Endothelial cell of umbilical vein (primary cell): ENCODE measurements around the gene CUEDC1. TPM values are rescaled to one million over a fixed set of nuclear protein-coding genes. Genes with fewer than 3 reads are reported as not detected.
"Not testable (repeated sequence)": the region's sequence is repeated elsewhere in the genome, so short reads cannot be mapped to it uniquely, and the experiment has no call there.

Experiments used
- BruUV-seq: library from RNA; stranded (reverse); fragments of 400-500 nt; replicated peaks from 2 replicates; lab custom pipeline; 2021; lab: Mats Ljungman, UMichigan
- CTCF ChIA-PET: fragments of 300-600, 350-600 bp; sonication (Branson Sonifier 250); formaldehyde crosslinking; loops from one replicate; lab custom pipeline; 2021; ENCODE audit warnings: antibody characterized with exemption, inconsistent platforms; lab: Charles Lee
- POLR2A ChIA-PET: fragments of 300-600, 350-600 bp; sonication (Branson Sonifier 250); formaldehyde crosslinking; loops from one replicate; lab custom pipeline; 2021; ENCODE audit warnings: antibody characterized with exemption, inconsistent platforms; lab: Charles Lee
- DNase-seq: peaks from one replicate; pipeline ENCODE4 v3.0.0-alpha.2; 2011; ENCODE audit warnings: low read depth, low spot score
- FAIRE-seq: peaks from 2 replicates; lab custom pipeline; 2011; peaks lifted over from hg19 to GRCh38; lab: Jason Lieb, UNC
- H2AFZ ChIP-seq: 2 replicates; pipeline ENCODE4 v1.6.0; 2012; ENCODE audit warnings: low read depth, low read length, control low read depth, inconsistent platforms
- H3K27ac ChIP-seq: 2 replicates; pipeline ENCODE4 v1.5.1; 2011; ENCODE audit warnings: low read depth, mild to moderate bottlenecking, control low read depth, low read length, moderate library complexity; ENCODE audit not compliant: insufficient read depth
- H3K27me3 ChIP-seq, 2 experiments: 2 replicates each; pipeline versions ENCODE4 v1.6.0 to v1.6.1; 2011; ENCODE audit warnings: low read length in 2 of 2, mixed read lengths in 1 of 2; ENCODE audit not compliant: control insufficient read depth in 2 of 2, insufficient read depth in 2 of 2
- H3K36me3 ChIP-seq, 2 experiments: 2 replicates in 1 of 2; 3 replicates in 1 of 2; pipeline ENCODE4 v1.5.1; 2011; ENCODE audit warnings: low read length in 2 of 2, mild to moderate bottlenecking in 1 of 2, moderate library complexity in 1 of 2; ENCODE audit not compliant: control insufficient read depth in 2 of 2, insufficient read depth in 2 of 2; ENCODE audit errors: extremely low read depth in 1 of 2
- H3K4me1 ChIP-seq: 3 replicates; pipeline ENCODE4 v1.5.1; 2011; ENCODE audit warnings: mild to moderate bottlenecking, low read length; ENCODE audit not compliant: control insufficient read depth, insufficient read depth; ENCODE audit errors: extremely low read depth
- H3K4me2 ChIP-seq: 2 replicates; pipeline ENCODE4 v1.6.1; 2011; ENCODE audit warnings: low read length, control low read depth, mixed read lengths; ENCODE audit not compliant: insufficient read depth
- H3K4me3 ChIP-seq, 3 experiments: fragments of 200-600 bp in 1 of 3; sonication (generic), shearing (Covaris generic) in 1 of 3; replicated peaks in 1 of 3; 2 replicates each; pipeline ENCODE4 v1.5.1; 2011 to 2016; ENCODE audit warnings: control low read depth in 3 of 3, low read length in 3 of 3, mild to moderate bottlenecking in 2 of 3, inconsistent platforms in 1 of 3, low read depth in 1 of 3, moderate library complexity in 1 of 3; ENCODE audit not compliant: insufficient read depth in 1 of 3
- H3K79me2 ChIP-seq: 2 replicates; pipeline ENCODE4 v1.6.0; 2012; ENCODE audit warnings: low read length, inconsistent platforms; ENCODE audit not compliant: control insufficient read depth, insufficient read depth
- H3K9ac ChIP-seq: replicated peaks from 2 replicates; pipeline ENCODE3; 2011; ENCODE audit warnings: low read length, control low read depth; ENCODE audit not compliant: insufficient read depth; ENCODE audit errors: extremely low read depth
- H3K9me1 ChIP-seq: replicated peaks from 3 replicates; pipeline ENCODE4 v1.6.0; 2011; ENCODE audit warnings: mild to moderate bottlenecking, low read length; ENCODE audit not compliant: control insufficient read depth, insufficient read depth; ENCODE audit errors: extremely low read depth
- H3K9me3 ChIP-seq: replicated peaks from 2 replicates; pipeline ENCODE4 v1.5.1; 2012; ENCODE audit warnings: low read length, inconsistent platforms; ENCODE audit not compliant: control insufficient read depth, insufficient read depth
- H4K20me1 ChIP-seq: replicated peaks from 2 replicates; pipeline ENCODE3; 2011; ENCODE audit warnings: mild to moderate bottlenecking, low read length; ENCODE audit not compliant: control insufficient read depth, insufficient read depth; ENCODE audit errors: extremely low read depth
- CTCF ChIP-seq, 2 donors: IDR thresholded peaks; 1 replicate in 1 of 2; 2 replicates in 1 of 2; pipeline ENCODE4 v1.5.1; 2011; ENCODE audit warnings: low read length in 2 of 2, mild to moderate bottlenecking in 2 of 2, moderate library complexity in 2 of 2, control low read depth in 1 of 2, inconsistent platforms in 1 of 2, low read depth in 1 of 2; ENCODE audit not compliant: insufficient read depth in 1 of 2; ENCODE audit errors: extremely low read depth in 1 of 2
- EZH2 ChIP-seq: IDR thresholded peaks from 2 replicates; pipeline ENCODE4 v1.6.1; 2012; ENCODE audit warnings: borderline replicate concordance, low read depth, mild to moderate bottlenecking, moderate library complexity, low read length, inconsistent platforms; ENCODE audit not compliant: severe bottlenecking
- FOS ChIP-seq: IDR thresholded peaks from 2 replicates; pipeline ENCODE4 v1.6.1; 2011; ENCODE audit warnings: mild to moderate bottlenecking, low read length, moderate library complexity, borderline replicate concordance; ENCODE audit not compliant: insufficient read depth
- GATA2 ChIP-seq: IDR thresholded peaks from 2 replicates; pipeline ENCODE4 v1.7.0; 2011; ENCODE audit warnings: low read depth, mild to moderate bottlenecking, moderate library complexity, mixed read lengths, low read length; ENCODE audit not compliant: insufficient read length, insufficient read depth
- JUN ChIP-seq: IDR thresholded peaks from 2 replicates; pipeline ENCODE4 v1.6.1; 2011; ENCODE audit warnings: borderline replicate concordance, low read depth; ENCODE audit not compliant: insufficient read length, insufficient read depth
- MAX ChIP-seq: IDR thresholded peaks from 2 replicates; pipeline ENCODE4 v1.6.1; 2011; ENCODE audit not compliant: insufficient read depth, insufficient read length
- MYC ChIP-seq: IDR thresholded peaks from one replicate; pipeline ENCODE4 v1.6.1; 2011; ENCODE audit warnings: mild to moderate bottlenecking, low read depth, low read length
- POLR2A ChIP-seq: IDR thresholded peaks from 2 replicates; pipeline ENCODE4 v1.6.1; 2012; ENCODE audit warnings: low read depth, mild to moderate bottlenecking, control low read depth, low read length
- POLR2AphosphoS5 ChIP-seq: IDR thresholded peaks from 2 replicates; pipeline ENCODE4 v1.6.1; 2012; ENCODE audit warnings: low read depth, mild to moderate bottlenecking, control low read depth, low read length, moderate library complexity; ENCODE audit not compliant: insufficient read depth
- dilution Hi-C: fragments of 300-500 bp; cut with MboI; formaldehyde crosslinking; loops from one replicate; pipeline ENCODE4 v1.15.0; 2019; ENCODE audit warnings: low sequenced_read_pairs; ENCODE audit not compliant: extremely low pct_ligation_motif_present
- intact Hi-C: fragments of 100-400 bp; cut with micrococcal nuclease; formaldehyde crosslinking; loops from one replicate; pipeline ENCODE4 v1.10.0; 2022
- polyA plus RNA-seq, 4 experiments: library from polyadenylated mRNA; depleted of rRNA in 3 of 4; stranded (reverse) in 3 of 4; unstranded in 1 of 4; fragments of >200 nt; gene quantifications; 2 replicates each; pipeline versions ENCODE4 v1.2.1 to v1.2.3, GENCODE V29; 2011 to 2012; ENCODE audit warnings: missing spikeins in 1 of 4
- total RNA-seq: library from RNA; stranded (reverse); gene quantifications from 2 replicates; pipeline ENCODE4 v1.2.3, GENCODE V29; 2021

Gene CUEDC1
- total and polyA plus RNA-seq, 2 donors (not counting 3 experiments of a cell fraction or from before 2014, with no cell fraction given), result 15.8 to 27.7 TPM

GRCh38 chr17:57923182-57923872, 31.9 kb downstream of the CUEDC1 start:
- no peaks in the 10 kb centered on the region for H4K20me1 ChIP-seq
- no peak for FAIRE-seq
- no peaks in the 10 kb centered on the region for H3K36me3 ChIP-seq
- H3K4me2 ChIP-seq, result no peak overlapping the region
- H3K27me3 ChIP-seq, result no peaks in the 10 kb centered on the region
- no peak overlapping the region for H3K4me3 ChIP-seq
- POLR2A ChIA-PET, result interaction anchor here (0.5 kb wide), 1 partner anchor 26 kb away, joined by 5 read pairs; no protein-coding TSS in a partner anchor
- no peaks in the 10 kb centered on the region for H3K9me1 ChIP-seq
- no peak for DNase-seq
- dilution Hi-C loops (no loop called here), intact Hi-C loops (no loop called here)
- peaks cover 11% of the 10 kb centered on the region for H3K4me1 ChIP-seq
- TF ChIP-seq MAX (no peak), POLR2AphosphoS5 (no peak), POLR2A (no peak), EZH2 (no peak), FOS (no peak), GATA2 (no peak), CTCF (IDR thresholded peaks at IDR 0.05; ENCODE audit: extremely low read depth in 1 of 2, insufficient read depth in 1 of 2, low read depth in 1 of 2, low read length in 2 of 2) (no peak), MYC (no peak), JUN (no peak)
- H3K27ac ChIP-seq, result no peak overlapping the region
- no peak overlapping the region for H2AFZ ChIP-seq
- no TSS peak for BruUV-seq
- CTCF ChIA-PET, result interaction anchor here (0.6 to 1.8 kb wide), 3 partner anchors 15 to 33 kb away, joined by 3 to 4 read pairs (median 3); no protein-coding TSS in a partner anchor
- H3K9ac ChIP-seq, result no peak overlapping the region
- H3K9me3 ChIP-seq, result no peaks in the 10 kb centered on the region
- no peaks in the 10 kb centered on the region for H3K79me2 ChIP-seq

- H3K4me3 ChIP-seq, H3K9ac ChIP-seq, intact Hi-C loops, BruUV-seq, H3K9me3 ChIP-seq, H3K79me2 ChIP-seq, FAIRE-seq, H3K9me1 ChIP-seq, DNase-seq, H3K27me3 ChIP-seq, H3K36me3 ChIP-seq, H3K4me2 ChIP-seq, H2AFZ ChIP-seq, H3K27ac ChIP-seq, H4K20me1 ChIP-seq, dilution Hi-C loops: not testable (repeated sequence)
- POLR2A ChIA-PET, result interaction anchor here (0.5 kb wide), 1 partner anchor 27 kb away, joined by 5 read pairs; no protein-coding TSS in a partner anchor
- peaks cover 15% of the 10 kb centered on the region for H3K4me1 ChIP-seq
- CTCF ChIA-PET, result interaction anchor here (0.6 to 1.8 kb wide), 2 partner anchors 16 to 26 kb away, joined by 3 to 4 read pairs; no protein-coding TSS in a partner anchor
Observed at GRCh38 chr17:57922745-57923144, 32.5 kb downstream of the CUEDC1 start.
